Measurements from ENCODE around the gene SUGCT. TPM values are rescaled to one million over a fixed set of nuclear protein-coding genes. Genes with fewer than 3 reads are reported as not detected.

Gene SUGCT
- total and polyA plus RNA-seq, 2 of the 8 experiments (the other 6 are each of a cell fraction or from before 2014, with no cell fraction given), result 2.8 to 5.4 TPM

DNA sequence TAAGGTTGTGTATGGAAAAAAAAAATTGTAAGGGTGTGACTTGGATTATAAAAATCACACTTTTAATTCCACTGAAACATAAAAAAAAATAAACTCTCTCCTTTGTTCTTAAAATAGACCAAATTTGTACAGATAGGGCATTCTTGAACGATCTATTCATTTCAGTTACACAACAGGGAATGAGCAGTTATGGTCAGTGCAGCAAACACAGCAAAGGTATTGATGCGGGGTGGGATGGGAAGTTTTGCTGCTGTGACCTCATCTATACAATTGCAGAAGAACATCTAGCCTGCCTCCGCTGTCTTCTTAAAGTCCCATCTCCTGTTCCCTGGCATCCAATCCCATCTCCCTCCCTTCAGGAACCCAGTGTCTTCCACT lies 580.2 kb downstream of the SUGCT start (continued):
- TF ChIP-seq TAF1 (IDR thresholded peaks at IDR 0.05; ENCODE audit: low read depth, low read length), result no peak

DNA sequence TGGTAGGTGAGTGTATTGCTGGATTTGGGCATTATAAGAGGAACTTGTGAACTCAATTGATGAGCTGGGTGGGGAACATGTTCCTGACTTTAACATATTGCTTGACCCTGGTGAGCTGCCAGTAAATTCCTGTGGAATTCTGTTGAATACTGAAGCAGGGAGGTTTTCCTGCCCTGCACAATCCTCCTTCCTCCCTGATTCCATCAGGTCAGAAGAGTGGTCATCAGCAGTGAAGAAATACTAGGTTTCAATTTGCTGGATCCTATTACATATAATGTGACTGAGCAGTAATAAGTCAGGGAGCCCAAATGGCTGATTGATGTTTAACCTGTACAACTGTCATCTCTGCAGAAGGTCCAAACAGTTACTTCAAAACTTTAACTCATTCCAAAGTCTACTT lies 581.2 kb downstream of the SUGCT start:
- DNase-seq (ENCODE audit: low read depth in 1 of 2, low spot score in 2 of 2) (no peak), FAIRE-seq (no peak)
- Histone ChIP-seq H3K4me2 (ENCODE audit: insufficient read depth in 1 of 2, low read depth in 2 of 2, low read length in 2 of 2) (no peak overlapping the region), H3K9me3 (ENCODE audit: insufficient read depth in 2 of 2, low read depth in 1 of 2, low read length in 1 of 2) (no peaks in the 10 kb centered on the region), H3K79me2 (ENCODE audit: control insufficient read depth in 1 of 2, insufficient read depth in 2 of 2, low read length in 2 of 2) (no peaks in the 10 kb centered on the region), H3K18ac (ENCODE audit: extremely low read depth, low read length) (peak overlapping the region; percentile 26; the same call in 1 of the 2 replicates), H2AFZ (ENCODE audit: low read length) (peak overlapping the region; percentile 36; the same call in 1 of the 2 replicates), H3K14ac (ENCODE audit: insufficient read length) (no peak overlapping the region), H3K4me3 (ENCODE audit: extremely low read depth in 1 of 4, insufficient read depth in 2 of 4, low read depth in 3 of 4, low read length in 4 of 4) (no peak overlapping the region), H3K56ac (replicated peaks; ENCODE audit: insufficient read length, low read depth, low read length) (no peak overlapping the region), H3K27me3 (replicated peaks in 1 of 4; ENCODE audit: control insufficient read depth in 3 of 4, extremely low read depth in 1 of 4, insufficient read depth in 3 of 4, low read length in 3 of 4) (no peaks in the 10 kb centered on the region), H4K8ac (ENCODE audit: extremely low read depth, insufficient read depth, low read length) (no peak overlapping the region), H4K91ac (replicated peaks; ENCODE audit: insufficient read length, low read length) (no peak overlapping the region), H3K9ac (replicated peaks in 1 of 4; ENCODE audit: extremely low read depth in 1 of 4, low read depth in 3 of 4, low read length in 3 of 4) (no peak overlapping the region), H3K36me3 (ENCODE audit: control insufficient read depth in 2 of 4, insufficient read depth in 4 of 4, low read length in 3 of 4) (no peaks in the 10 kb centered on the region), H2BK120ac (replicated peaks; ENCODE audit: low read depth, low read length) (peak overlapping the region; percentile 77), H3K4ac (replicated peaks; ENCODE audit: insufficient read length, low read depth, low read length) (no peak overlapping the region), H2AK5ac (ENCODE audit: low read depth, low read length) (peak overlapping the region; percentile 25; the same call in 1 of the 2 replicates), H3K23me2 (ENCODE audit: low read depth, low read length) (no peaks in the 10 kb centered on the region), H3K23ac (ENCODE audit: insufficient read length) (no peak overlapping the region), H2BK20ac (ENCODE audit: low read length) (peak overlapping the region; percentile 82), H4K5ac (ENCODE audit: insufficient read length, low read depth, low read length) (no peak overlapping the region), H2BK12ac (ENCODE audit: low read depth, low read length) (peak overlapping the region; percentile 60), H3K27ac (ENCODE audit: low read depth, low read length) (no peak overlapping the region), H3K79me1 (ENCODE audit: low read depth, low read length) (no peaks in the 10 kb centered on the region), H4K20me1 (replicated peaks in 1 of 2; ENCODE audit: control insufficient read depth in 1 of 2, insufficient read depth in 2 of 2, low read length in 2 of 2) (no peaks in the 10 kb centered on the region), H3K4me1 (replicated peaks in 1 of 4; ENCODE audit: control insufficient read depth in 3 of 4, insufficient read depth in 4 of 4, low read length in 3 of 4) (peaks cover 0 to 12% (median 3%) of the 10 kb centered on the region in 4 experiments; a peak in 4 of 7 replicates), H2BK15ac (ENCODE audit: low read length) (no peak overlapping the region), H2BK5ac (ENCODE audit: low read depth, low read length) (peak overlapping the region; percentile 2; the same call in 1 of the 2 replicates)
- ChIA-PET CTCF (ENCODE audit: partially characterized antibody) (interaction anchor here (1.1 to 2.6 kb wide), 6 partner anchors 10 to 34 kb away, joined by 3 to 13 read pairs (median 4); no protein-coding TSS in a partner anchor), POLR2A (ENCODE audit: partially characterized antibody) (no interaction called here)
- TF ChIP-seq SUZ12 (IDR thresholded peaks at IDR 0.05; ENCODE audit: low read length) (no peak), JUND (IDR thresholded peaks at IDR 0.05; ENCODE audit: low read length) (no peak), ASH2L (IDR thresholded peaks at IDR 0.05; ENCODE audit: low read length) (no peak), TAF1 (IDR thresholded peaks at IDR 0.05; ENCODE audit: low read depth, low read length) (no peak), RXRA (IDR thresholded peaks at IDR 0.05; ENCODE audit: insufficient read depth, low read depth, low read length) (no peak), CBX8 (IDR thresholded peaks at IDR 0.05; ENCODE audit: borderline replicate concordance, low read depth, low read length) (no peak), POU5F1 (IDR thresholded peaks at IDR 0.05; ENCODE audit: low read depth, low read length) (no peak), ATF3 (IDR thresholded peaks at IDR 0.05; ENCODE audit: insufficient read depth, low read depth, low read length) (no peak), CHD2 (IDR thresholded peaks at IDR 0.05; ENCODE audit: low read length) (no peak), TEAD4 (IDR thresholded peaks at IDR 0.05; ENCODE audit: low read depth, low read length) (no peak), HDAC6 (IDR thresholded peaks at IDR 0.05; ENCODE audit: low read depth, low read length) (no peak), YY1 (IDR thresholded peaks at IDR 0.05; ENCODE audit: low read depth, low read length) (no peak), KDM4A (IDR thresholded peaks at IDR 0.05; ENCODE audit: low read depth, low read length, severe bottlenecking) (no peak)
